Adipose tissue (tissue), 3 donors: ENCODE measurements around the gene THRSP. TPM values are rescaled to one million over a fixed set of nuclear protein-coding genes. Genes with fewer than 3 reads are reported as not detected.
"Not testable (repeated sequence)": the region's sequence is repeated elsewhere in the genome, so short reads cannot be mapped to it uniquely, and the experiment has no call there.

Source experiments
- H3K27ac ChIP-seq: one replicate; pipeline ENCODE4 v1.5.1; 2013; ENCODE audit warnings: low read depth, low read length
- WGBS, 3 donors: extraction: QIAGEN DNeasy Blood & Tissue Kit; methylation state at CpG; one replicate each; pipeline ENCODE4 v1.1.7; 2013; 5-methylcytosine and 5-hydroxymethylcytosine counted together
- polyA plus RNA-seq, 3 donors: library from polyadenylated mRNA; stranded (reverse); fragments of 200-250 nt; gene quantifications; one replicate each; pipeline ENCODE4 v1.2.3, GENCODE V29; 2013
- donor health status: healthy with polysubstance abuse.
- donor health status: Bipolar disorder and iron deficiency.
- donor health status: healthy.

THRSP gene, protein sequence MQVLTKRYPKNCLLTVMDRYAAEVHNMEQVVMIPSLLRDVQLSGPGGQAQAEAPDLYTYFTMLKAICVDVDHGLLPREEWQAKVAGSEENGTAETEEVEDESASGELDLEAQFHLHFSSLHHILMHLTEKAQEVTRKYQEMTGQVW
- 100 to 1,000 TPM in 2 of 3 donors, 10 to 100 TPM in 1; 87.4 to 228 (median 113) TPM for polyA plus RNA-seq

- WGBS, 3 donors = 85 to 87% (median 86%) methylated on average over 14 of the region's 14 CpGs
- no peak within 1 kb of the TSS for H3K27ac ChIP-seq
Observed at GRCh38 chr11:78063440-78064181, at the start of gene THRSP. Gene THRSP (plus strand): TSS chr11:78063861. CDS start chr11:78063882, 21 bp downstream.

DNA sequence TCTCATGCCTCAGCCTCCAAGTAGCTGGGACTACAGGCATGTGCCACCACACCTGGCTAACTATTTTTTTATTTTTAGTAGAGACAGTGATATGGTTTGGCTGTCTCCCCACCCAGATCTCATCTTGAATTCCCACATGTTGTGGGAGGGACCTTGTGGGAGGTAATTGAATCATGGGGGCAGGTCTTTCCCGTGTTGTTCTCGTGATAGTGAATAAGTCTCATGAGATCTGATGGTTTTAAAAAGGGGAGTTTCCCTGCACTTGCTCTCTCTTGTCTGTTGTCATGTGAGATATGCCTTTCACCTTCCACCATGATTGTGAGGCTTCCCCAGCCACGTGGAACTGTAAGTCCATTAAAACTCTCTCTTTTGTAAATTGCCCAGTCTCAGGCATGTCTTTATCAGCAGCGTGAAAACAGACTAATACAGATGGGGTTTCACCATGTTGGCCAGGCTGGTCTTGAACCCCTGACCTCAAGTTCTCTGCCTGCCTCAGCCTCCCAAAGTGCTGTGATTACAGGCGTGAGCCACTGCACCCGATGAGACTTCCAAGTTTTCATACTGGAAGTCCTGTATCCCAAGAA is 48.6 kb upstream of the THRSP start:
- 74 to 84% (median 74%) methylated on average over 6 of the region's 6 CpGs for WGBS, 3 donors
- H3K27ac ChIP-seq = not testable (repeated sequence)

- no peak overlapping the region for H3K27ac ChIP-seq
- WGBS, 3 donors = 95 to 100% (median 98%) methylated on average over 1 of the region's 1 CpG
Observed at GRCh38 chr11:78015878-78016277, 47.8 kb upstream of the THRSP start.

GRCh38 chr11:78019808-78020207 is 43.9 kb upstream of the THRSP start:
- no peak overlapping the region for H3K27ac ChIP-seq
- 36 to 64% (median 59%) methylated on average over 4 of the region's 4 CpGs for WGBS, 3 donors

DNA sequence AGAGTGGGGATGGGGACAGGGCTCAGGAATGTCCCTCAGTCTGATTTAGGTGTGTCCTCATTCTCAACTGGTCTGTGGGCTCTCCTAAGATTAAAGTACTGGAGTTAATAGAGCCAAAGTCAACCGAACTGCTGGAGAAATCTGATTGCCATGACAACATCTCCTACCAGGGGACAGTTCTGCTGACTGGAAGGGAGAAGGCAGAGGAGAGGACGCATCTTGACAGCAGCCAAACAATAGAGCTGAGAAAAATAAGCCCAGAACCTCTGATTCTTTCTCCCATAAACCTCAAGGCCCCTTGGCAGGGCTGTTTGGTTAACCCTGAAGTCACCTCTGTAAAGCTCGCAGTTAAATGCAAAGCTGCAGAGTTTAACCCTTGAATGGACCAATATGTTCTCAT is 43.4 kb upstream of the THRSP start:
- 27 to 53% (median 52%) methylated on average over 3 of the region's 3 CpGs for WGBS, 3 donors
- H3K27ac ChIP-seq = no peak overlapping the region

GRCh38 chr11:78021611-78022010 is 42.0 kb upstream of the THRSP start:
- no peak overlapping the region for H3K27ac ChIP-seq
- WGBS, 3 donors = 52 to 84% (median 83%) methylated on average over 6 of the region's 6 CpGs

DNA sequence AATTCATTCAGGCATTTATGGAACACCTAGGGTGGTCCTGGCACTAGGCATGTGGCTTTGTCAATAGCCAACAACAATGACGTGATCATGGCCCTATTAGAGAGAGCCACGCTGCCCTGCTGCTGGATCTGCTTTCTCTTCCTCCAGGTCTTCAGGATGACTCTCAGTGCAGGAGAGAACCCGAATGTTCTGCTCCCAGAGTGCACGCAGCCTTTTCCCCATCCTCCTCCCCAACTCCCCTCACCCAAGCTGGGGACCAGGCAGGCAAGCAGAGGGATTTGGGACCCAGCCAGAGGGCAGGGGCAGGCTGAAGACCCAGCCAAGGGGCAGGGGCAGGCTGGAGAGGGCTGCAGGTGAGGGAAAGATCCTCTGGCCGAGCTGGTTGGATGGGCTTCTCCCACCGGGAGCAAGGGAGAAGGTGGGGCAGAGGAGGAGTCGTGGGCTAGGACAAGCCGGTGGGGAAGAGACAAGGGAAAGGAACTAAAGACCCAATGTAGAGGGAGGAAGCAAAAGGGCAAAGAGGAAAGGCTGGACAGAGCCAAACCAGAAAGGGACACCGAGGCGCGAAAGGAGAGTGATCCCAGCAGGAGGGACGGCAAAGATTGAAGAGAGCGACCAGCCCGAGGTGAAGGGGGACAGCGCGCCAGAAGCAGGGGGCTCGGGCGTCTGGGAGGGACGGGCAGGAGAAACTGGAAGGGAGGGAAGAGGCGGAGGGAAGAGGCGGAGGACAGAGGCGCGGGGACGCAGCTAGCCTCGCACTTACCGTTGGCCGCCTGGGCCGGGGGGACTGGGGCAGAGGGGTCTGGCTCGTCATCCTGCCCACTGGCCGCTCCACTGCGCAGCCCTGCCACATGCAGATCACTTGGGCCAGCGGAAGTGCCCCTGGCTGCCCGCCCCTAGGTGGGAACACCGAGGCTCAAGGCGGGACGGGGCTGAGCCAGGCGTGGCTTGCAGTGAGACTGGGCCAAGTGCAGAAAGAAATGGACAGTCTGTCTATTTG is 41.0 kb upstream of the THRSP start, which contains the start of gene KCTD14:
KCTD14 (minus strand) TSS at position 880 of the 1,000 bp plus-strand sequence; CDS start at position 853, 27 bp downstream.
- H3K27ac ChIP-seq = no peak within 1 kb of the TSS
- 8 to 16% (median 14%) methylated on average over 36 to 37 of the region's 37 CpGs for WGBS, 3 donors

DNA sequence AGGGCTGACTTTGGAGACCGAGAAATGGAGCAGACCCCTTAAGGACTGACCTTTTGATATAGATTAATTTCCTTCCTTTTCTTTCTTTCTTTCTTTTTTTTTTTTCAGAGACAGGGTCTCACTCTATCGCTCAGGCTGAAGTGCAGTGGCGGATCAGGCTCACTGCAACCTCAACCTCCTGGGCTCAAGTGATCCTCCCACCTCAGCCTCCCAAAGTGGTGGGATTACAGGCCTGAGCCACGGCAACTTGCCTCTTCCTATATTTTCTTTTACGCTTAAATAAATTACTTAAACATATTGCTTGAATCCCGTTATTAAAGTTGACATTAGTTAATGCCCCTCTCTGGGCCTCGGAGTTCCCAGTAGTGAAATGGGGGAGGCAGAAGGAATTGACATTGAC is 40.2 kb upstream of the THRSP start:
- H3K27ac ChIP-seq = no peak overlapping the region
- 51 to 77% (median 70%) methylated on average over 7 of the region's 7 CpGs for WGBS, 3 donors

DNA sequence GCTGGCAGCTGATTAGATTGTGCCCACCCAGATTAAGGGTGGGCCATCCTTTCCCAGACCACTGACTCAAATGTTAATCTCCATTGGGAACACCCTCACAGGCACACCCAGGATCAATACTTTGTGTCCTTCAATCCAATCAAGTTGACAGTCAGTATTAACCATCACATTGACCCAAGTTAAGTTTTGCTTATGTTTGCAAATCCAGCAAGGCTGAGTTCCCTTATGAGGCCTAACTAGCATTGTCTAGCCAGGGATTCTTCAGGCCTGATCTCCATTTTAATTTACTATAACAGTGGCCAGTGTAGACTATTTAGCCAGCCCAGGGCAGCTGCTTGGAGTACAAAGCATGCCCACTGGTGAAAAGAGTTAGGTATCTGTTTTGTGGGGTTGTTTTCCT is 38.3 kb upstream of the THRSP start:
- H3K27ac ChIP-seq = no peak overlapping the region

DNA sequence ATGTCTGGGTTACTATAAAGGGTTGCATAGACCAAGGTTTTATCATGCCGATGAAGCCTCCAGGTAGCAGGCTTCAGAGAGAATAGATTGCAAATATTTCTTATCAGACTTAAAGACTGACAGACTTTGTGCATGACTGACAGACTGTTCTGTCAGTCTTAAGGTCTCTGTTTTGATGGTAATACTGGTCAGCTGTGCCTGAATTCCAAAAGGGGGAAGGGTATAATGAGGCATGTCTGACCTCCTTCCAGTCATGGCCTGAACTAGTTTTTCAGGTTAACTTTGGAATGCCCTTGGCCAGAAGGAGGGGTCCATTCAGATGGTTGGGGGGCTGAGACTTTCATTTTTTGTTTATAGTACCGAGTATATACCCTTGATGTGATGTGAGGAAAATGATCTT is 35.9 kb upstream of the THRSP start:
- 80 to 97% (median 91%) methylated on average over 2 of the region's 2 CpGs for WGBS, 3 donors
- H3K27ac ChIP-seq = no peak overlapping the region

GRCh38 chr11:78028423-78028822 is 35.2 kb upstream of the THRSP start:
- 74 to 92% (median 86%) methylated on average over 9 of the region's 9 CpGs for WGBS, 3 donors

GRCh38 chr11:78030429-78031325 is 33.0 kb upstream of the THRSP start:
- no peak overlapping the region for H3K27ac ChIP-seq
- 25 to 34% (median 29%) methylated on average over 7 of the region's 7 CpGs for WGBS, 3 donors

More at GRCh38 chr11:78028423-78028822, 35.2 kb upstream of the THRSP start:
- not testable (repeated sequence) for H3K27ac ChIP-seq

- 89 to 94% (median 90%) methylated on average over 3 of the region's 3 CpGs for WGBS, 3 donors
- H3K27ac ChIP-seq = no peak overlapping the region
Observed at GRCh38 chr11:78031629-78032028, 32.0 kb upstream of the THRSP start.

- no peak overlapping the region for H3K27ac ChIP-seq
Observed at GRCh38 chr11:78032090-78032489, 31.6 kb upstream of the THRSP start.

- no peak overlapping the region for H3K27ac ChIP-seq
- WGBS, 3 donors = 31 to 79% (median 65%) methylated on average over 4 of the region's 4 CpGs
Observed at GRCh38 chr11:78033040-78033439, 30.6 kb upstream of the THRSP start.

DNA sequence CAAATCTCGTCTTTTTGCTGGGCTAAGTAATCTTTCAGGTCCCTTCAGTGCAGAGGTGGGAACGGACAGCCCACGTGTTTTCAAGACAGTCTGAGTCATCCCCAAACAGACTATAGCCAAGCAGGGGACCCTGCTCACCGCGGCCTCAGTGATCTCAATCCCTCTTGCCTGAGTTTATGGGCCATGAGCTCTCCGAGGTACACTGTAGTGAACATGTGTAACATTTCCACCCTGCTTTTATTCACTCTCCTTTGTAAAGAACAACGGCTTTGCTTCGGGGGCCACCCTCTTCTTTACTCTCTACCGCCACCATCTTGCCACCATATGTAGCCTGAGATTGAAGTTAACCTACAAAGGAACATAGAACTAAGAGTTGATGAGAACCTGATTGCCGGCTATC is 29.0 kb upstream of the THRSP start:
- 69 to 87% (median 79%) methylated on average over 10 of the region's 10 CpGs for WGBS, 3 donors
- no peak overlapping the region for H3K27ac ChIP-seq

- H3K27ac ChIP-seq = no peak overlapping the region
- WGBS, 3 donors = 71 to 88% (median 86%) methylated on average over 3 of the region's 3 CpGs
Observed at GRCh38 chr11:78036313-78036712, 27.3 kb upstream of the THRSP start.

GRCh38 chr11:78037056-78037455 is 26.6 kb upstream of the THRSP start:
- WGBS, 3 donors = 25 to 59% (median 43%) methylated on average over 3 of the region's 3 CpGs
- no peak overlapping the region for H3K27ac ChIP-seq
